ENCODE data around the gene DLEU7.

DLEU7 gene

DNA sequence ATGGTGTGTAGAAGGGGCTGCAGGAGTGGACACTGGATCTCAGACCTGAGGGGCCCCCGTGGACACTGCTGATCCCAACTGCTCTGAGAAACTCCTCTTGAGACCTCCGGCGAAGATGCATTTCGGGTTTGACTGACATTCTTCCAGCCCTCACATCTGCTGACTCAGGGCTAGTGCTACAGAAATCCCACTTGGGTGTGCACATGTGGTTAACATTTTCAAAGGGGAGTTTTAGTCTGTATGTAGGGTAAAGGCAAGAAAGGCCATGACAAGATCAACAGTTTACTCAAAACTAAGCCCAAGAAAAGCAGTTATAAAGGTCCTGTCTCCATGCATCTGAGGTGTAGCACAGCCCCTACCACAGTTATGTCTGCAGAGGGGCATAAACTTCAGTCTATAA, 31.2 kb downstream of the DLEU7 start:
- TF ChIP-seq, protein P1, sequence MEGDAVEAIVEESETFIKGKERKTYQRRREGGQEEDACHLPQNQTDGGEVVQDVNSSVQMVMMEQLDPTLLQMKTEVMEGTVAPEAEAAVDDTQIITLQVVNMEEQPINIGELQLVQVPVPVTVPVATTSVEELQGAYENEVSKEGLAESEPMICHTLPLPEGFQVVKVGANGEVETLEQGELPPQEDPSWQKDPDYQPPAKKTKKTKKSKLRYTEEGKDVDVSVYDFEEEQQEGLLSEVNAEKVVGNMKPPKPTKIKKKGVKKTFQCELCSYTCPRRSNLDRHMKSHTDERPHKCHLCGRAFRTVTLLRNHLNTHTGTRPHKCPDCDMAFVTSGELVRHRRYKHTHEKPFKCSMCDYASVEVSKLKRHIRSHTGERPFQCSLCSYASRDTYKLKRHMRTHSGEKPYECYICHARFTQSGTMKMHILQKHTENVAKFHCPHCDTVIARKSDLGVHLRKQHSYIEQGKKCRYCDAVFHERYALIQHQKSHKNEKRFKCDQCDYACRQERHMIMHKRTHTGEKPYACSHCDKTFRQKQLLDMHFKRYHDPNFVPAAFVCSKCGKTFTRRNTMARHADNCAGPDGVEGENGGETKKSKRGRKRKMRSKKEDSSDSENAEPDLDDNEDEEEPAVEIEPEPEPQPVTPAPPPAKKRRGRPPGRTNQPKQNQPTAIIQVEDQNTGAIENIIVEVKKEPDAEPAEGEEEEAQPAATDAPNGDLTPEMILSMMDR (IDR thresholded peaks at IDR 0.05; ENCODE audit: control insufficient read depth, insufficient read depth, low read depth, low read length, missing control alignments), result no peak
- H3K4me3 ChIP-seq (ENCODE audit: control insufficient read depth, low read depth, low read length), result no peak overlapping the region
- DNase-seq (ENCODE audit: low read depth), result no peak

DNA sequence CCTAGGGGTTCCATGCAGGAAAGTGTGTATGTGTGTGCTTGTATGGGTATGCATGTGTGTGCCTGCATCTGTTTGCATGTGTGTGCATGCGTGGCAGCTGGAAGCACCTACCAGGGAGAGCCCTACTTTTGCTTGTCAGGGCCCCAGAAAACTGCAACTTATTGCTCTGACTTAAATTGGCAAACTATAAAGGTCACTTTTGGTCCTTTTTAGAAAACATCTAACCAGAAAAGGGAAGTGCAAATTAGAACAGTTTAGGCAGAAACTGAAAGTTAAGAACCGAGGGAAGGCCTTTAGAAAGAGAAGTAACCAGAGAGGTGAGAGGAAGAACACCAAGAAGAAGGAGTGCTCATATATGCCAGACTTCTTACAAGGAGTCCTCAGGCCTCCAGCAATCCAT, 32.5 kb downstream of the DLEU7 start:
- H3K4me3 ChIP-seq (ENCODE audit: control insufficient read depth, low read depth, low read length), result no peak overlapping the region
- TF ChIP-seq, protein P1 (IDR thresholded peaks at IDR 0.05; ENCODE audit: control insufficient read depth, insufficient read depth, low read depth, low read length, missing control alignments), result no peak
- no peak for DNase-seq (ENCODE audit: low read depth)

DNA sequence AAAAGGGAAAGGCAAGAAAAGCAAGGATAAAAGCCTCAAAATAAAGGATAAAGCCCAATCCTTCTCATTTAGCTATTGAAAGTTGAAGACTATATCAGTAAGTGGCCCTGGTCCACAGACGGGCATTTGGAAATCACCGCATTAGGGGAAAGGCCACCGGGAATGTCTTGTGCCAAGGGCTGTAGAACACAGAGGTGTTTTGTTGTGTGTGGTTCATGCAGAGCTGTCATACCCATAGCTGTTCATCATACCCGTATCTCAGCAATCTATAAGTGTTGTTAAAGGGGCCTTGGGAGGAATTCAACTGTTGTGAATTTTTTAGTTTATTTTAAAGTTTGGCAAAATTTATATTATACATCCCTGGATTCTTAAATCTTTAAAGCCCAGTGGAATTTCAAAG, 33.0 kb downstream of the DLEU7 start:
- no peak for DNase-seq (ENCODE audit: low read depth)
- H3K4me3 ChIP-seq (ENCODE audit: control insufficient read depth, low read depth, low read length), result no peak overlapping the region
- TF ChIP-seq, protein P1 (IDR thresholded peaks at IDR 0.05; ENCODE audit: control insufficient read depth, insufficient read depth, low read depth, low read length, missing control alignments), result no peak

DNA sequence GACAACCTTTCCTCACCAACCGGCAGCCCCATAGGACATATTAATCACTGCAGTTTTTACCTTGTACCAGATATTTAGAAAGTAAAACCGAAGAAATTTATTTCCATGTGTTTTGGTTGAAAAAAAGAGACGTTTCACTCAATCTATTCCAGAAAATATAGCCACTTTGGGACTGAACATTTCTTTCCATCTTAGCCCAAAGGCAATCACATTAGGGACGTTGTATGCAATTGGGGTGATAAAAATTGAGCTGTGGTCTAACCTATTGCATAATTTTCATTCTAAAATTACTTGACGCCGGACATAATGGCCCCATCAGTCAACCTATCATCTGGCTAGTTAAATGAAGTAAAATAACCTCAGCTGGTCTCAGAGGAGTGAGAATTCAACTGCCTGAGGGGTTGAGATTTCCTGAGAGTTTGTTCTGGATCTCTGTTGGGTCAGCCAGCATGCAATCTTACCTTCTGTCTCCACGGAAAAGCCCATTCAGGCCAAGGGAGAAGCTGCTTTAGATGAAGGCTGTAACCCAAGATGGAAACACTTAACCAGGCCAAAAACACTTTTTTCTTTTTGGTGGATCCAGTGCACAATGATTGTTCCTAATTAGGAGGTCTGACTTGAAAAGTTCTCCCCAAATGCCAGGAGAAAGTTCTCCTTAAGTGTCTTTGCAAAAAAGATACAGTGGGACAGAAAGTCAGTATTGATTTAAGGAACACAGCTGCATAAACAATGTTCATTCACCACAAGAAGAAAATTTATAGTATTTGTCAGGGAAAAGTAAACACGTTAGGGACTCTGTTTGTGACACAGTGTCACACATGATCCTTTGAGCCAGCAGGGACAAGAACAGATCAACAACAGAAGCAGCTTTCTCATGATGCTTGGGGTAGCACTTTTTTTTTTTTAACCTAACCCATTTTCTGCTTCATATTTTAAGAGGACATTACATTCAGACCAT, 34.1 kb downstream of the DLEU7 start:
- TF ChIP-seq, protein P1 (IDR thresholded peaks at IDR 0.05; ENCODE audit: control insufficient read depth, insufficient read depth, low read depth, low read length, missing control alignments), result no peak
- peak; percentile 24 for DNase-seq (ENCODE audit: low read depth)

DNA sequence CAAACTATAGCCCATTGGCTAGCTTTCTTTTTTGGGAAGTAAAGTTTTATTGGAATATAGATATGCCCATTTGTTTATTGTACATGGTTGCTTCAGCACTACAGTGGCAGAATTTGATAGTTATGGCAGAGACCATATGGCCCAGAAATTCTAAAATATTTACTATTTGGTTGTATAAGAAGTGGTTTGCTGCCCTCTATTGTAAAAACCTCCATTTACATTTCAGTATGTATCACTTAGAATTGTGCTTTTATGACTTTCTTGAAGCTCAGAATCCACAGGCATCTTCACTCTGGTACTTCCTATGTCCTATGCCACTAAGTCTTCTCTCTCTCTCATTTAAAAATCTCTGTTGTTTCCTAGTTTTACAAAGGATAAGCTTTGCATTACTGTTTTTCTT, 37.7 kb downstream of the DLEU7 start:
- H3K4me3 ChIP-seq (ENCODE audit: control insufficient read depth, low read depth, low read length), result no peak overlapping the region
- TF ChIP-seq, protein P1 (IDR thresholded peaks at IDR 0.05; ENCODE audit: control insufficient read depth, insufficient read depth, low read depth, low read length, missing control alignments), result peak; percentile 9
- no peak for DNase-seq (ENCODE audit: low read depth)

More for the DNA sequence above, 34.1 kb downstream of the DLEU7 start:
- no peak overlapping the region for H3K4me3 ChIP-seq (ENCODE audit: control insufficient read depth, low read depth, low read length)

DNA sequence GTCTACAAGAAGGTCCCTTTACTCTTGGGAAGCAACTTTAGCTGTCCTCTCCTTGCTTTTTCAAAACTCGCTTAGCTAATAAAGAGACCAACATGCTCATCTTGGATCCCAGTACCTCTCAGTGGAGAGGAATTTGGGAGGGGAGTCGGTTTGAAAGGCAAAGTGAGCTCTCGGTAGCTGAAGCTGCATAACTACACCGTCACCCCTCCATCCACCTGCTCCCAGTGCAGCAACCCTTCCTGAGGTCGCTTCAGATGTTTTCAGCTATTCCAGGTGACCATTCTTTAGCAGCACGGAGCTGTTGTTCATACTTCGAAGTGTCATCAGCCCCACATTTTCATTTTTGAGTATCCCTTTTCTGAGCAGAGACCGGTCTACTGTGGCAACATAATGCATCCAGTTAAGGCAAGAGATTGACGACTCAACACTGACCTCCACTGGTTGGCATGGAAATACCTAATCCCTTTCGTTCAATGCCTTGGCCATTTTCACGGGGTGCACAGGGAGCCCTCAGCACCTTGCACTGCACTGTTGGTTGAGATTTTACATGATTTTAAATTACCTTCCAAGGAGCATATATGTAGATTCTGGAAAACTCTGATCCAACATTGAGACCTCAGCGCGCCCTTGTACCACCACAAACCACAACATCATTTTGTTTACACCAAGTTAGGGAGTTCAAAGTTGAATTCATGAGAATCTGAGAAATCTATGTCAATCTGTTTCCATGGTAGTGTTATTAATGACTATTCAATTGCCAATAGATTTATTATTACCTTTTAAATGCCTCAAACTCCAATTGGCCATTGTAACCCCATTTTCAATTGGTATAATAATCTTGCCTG, 42.2 kb downstream of the DLEU7 start:
- no peak overlapping the region for H3K4me3 ChIP-seq (ENCODE audit: control insufficient read depth, low read depth, low read length)
- TF ChIP-seq, protein P1 (IDR thresholded peaks at IDR 0.05; ENCODE audit: control insufficient read depth, insufficient read depth, low read depth, low read length, missing control alignments), result peak; percentile 80
- peak; percentile 49 for DNase-seq (ENCODE audit: low read depth)
